ENCODE results near the gene RPL7A.

GRCh38 chr9:133389025-133389557, 41.1 kb downstream of the RPL7A start:
- TF ChIP-seq CTCF (conservative IDR thresholded peaks at IDR 0.05) (no peak), ZFX (IDR thresholded peaks at IDR 0.05) (no peak)

Data from C4-2B (cell line).